ENCODE measurements around the gene TRMU.

DNA sequence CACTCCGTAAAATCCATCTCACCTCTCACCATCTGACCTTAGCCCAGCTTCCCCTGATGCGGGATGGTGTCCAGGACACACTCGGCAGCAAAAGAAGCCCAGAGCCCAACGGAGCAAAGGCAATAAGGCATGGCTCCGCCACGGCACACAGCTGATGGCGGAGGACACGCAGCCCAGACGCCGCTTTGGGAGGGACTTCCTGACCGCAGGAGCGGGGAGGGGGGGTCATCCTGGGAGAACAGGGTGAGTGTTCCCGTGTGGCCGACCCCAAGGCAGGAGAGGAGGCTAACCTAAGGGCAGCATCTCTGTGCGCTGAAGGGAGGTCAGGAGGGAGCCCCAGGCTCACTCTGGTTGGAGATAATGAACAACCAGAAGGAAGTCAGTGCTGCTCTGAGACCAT is 71.3 kb downstream of the TRMU start:
- TF ChIP-seq, protein P1, sequence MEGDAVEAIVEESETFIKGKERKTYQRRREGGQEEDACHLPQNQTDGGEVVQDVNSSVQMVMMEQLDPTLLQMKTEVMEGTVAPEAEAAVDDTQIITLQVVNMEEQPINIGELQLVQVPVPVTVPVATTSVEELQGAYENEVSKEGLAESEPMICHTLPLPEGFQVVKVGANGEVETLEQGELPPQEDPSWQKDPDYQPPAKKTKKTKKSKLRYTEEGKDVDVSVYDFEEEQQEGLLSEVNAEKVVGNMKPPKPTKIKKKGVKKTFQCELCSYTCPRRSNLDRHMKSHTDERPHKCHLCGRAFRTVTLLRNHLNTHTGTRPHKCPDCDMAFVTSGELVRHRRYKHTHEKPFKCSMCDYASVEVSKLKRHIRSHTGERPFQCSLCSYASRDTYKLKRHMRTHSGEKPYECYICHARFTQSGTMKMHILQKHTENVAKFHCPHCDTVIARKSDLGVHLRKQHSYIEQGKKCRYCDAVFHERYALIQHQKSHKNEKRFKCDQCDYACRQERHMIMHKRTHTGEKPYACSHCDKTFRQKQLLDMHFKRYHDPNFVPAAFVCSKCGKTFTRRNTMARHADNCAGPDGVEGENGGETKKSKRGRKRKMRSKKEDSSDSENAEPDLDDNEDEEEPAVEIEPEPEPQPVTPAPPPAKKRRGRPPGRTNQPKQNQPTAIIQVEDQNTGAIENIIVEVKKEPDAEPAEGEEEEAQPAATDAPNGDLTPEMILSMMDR (IDR thresholded peaks at IDR 0.05), result no peak
- TF ChIP-seq POLR2A (IDR thresholded peaks at IDR 0.05), result no peak
